Stomach (tissue), 9 donors: ENCODE measurements around the gene COL18A1. TPM values are rescaled to one million over a fixed set of nuclear protein-coding genes. Genes with fewer than 3 reads are reported as not detected.

Experiments used
- DNase-seq, 2 donors: peaks; one replicate each; pipeline versions ENCODE4 v3.0.0 to v3.0.0-alpha.2; 2013 to 2019
- H3K27ac ChIP-seq, 5 donors: fragments of 200-600 bp in 4 of 5; sonication (generic) in 4 of 5; one replicate each; pipeline ENCODE4 v1.5.1; 2013 to 2019; ENCODE audit warnings: mild to moderate bottlenecking in 1 of 5, moderate library complexity in 1 of 5
- H3K27me3 ChIP-seq, 3 donors: fragments of 200-600 bp; sonication (generic); one replicate each; pipeline ENCODE4 v1.5.1; 2017 to 2019; ENCODE audit warnings: mixed run types in 1 of 3
- H3K36me3 ChIP-seq, 4 donors: fragments of 200-600 bp; sonication (generic); 1 replicate in 3 of 4; 2 replicates in 1 of 4; pipeline ENCODE4 v1.5.1; 2016 to 2019
- H3K4me1 ChIP-seq, 4 donors: fragments of 200-600 bp; sonication (generic); one replicate each; pipeline ENCODE4 v1.5.1; 2016 to 2019
- H3K4me3 ChIP-seq, 4 donors: fragments of 200-600 bp; sonication (generic) in 3 of 4; one replicate each; pipeline ENCODE4 v1.5.1; 2016 to 2019; ENCODE audit warnings: mild to moderate bottlenecking in 1 of 4
- H3K9me3 ChIP-seq, 4 donors: fragments of 200-600 bp; sonication (generic); one replicate each; pipeline ENCODE4 v1.5.1; 2016 to 2019
- EP300 ChIP-seq: sonication (generic); formaldehyde crosslinking; IDR thresholded peaks from one replicate; pipeline ENCODE4 v1.6.1; 2017; ENCODE audit warnings: antibody characterized with exemption
- POLR2A ChIP-seq, 4 donors: fragments of 450-650 bp; IDR thresholded peaks; one replicate each; pipeline ENCODE4 v1.6.1; 2016; ENCODE audit warnings: antibody characterized with exemption in 4 of 4, control low read depth in 2 of 4, mild to moderate bottlenecking in 1 of 4, moderate library complexity in 1 of 4
- POLR2AphosphoS5 ChIP-seq, 3 donors: sonication (generic); formaldehyde crosslinking; IDR thresholded peaks; one replicate each; pipeline ENCODE4 v1.6.1; 2016; ENCODE audit warnings: antibody characterized with exemption in 3 of 3
- WGBS, 5 donors: extraction: QIAGEN DNeasy Blood & Tissue Kit in 3 of 5; methylation state at CpG; one replicate each; pipeline versions ENCODE4 v1.1.5 to v1.1.7; 2013 to 2018; 5-methylcytosine and 5-hydroxymethylcytosine counted together
- intact Hi-C: fragments of 100-400 bp; cut with DNase I; formaldehyde crosslinking; loops from one replicate; pipeline ENCODE4 v1.15.1; 2023; ENCODE audit warnings: low total_unique reads
- polyA plus RNA-seq, 3 donors: library from polyadenylated mRNA; stranded (reverse); fragments of 200-250 nt; gene quantifications; one replicate each; pipeline ENCODE4 v1.2.3, GENCODE V29; 2013
- total RNA-seq, 5 donors: library from RNA; depleted of rRNA; stranded (reverse); fragments of >200 nt; gene quantifications; one replicate each; pipeline versions ENCODE4 v1.1.0 to v1.2.3, GENCODE V29; 2014 to 2016
- TF ChIP-seq, protein P1 (sequence below), 7 experiments: fragments of 450-650 bp in 4 of 7; fragments of 200-600 bp in 3 of 7; sonication (generic) in 3 of 7; IDR thresholded peaks; one replicate each; pipeline ENCODE4 v1.5.1; 2016 to 2019; ENCODE audit warnings: antibody characterized with exemption in 7 of 7, control low read depth in 2 of 7, mild to moderate bottlenecking in 1 of 7
- donor health status: healthy with polysubstance abuse.
- donor health status: Bipolar disorder and iron deficiency.
- donor health status: healthy.

Gene COL18A1
- total and polyA plus RNA-seq, 8 donors, result 19.8 to 212 (median 34.6) TPM

DNA sequence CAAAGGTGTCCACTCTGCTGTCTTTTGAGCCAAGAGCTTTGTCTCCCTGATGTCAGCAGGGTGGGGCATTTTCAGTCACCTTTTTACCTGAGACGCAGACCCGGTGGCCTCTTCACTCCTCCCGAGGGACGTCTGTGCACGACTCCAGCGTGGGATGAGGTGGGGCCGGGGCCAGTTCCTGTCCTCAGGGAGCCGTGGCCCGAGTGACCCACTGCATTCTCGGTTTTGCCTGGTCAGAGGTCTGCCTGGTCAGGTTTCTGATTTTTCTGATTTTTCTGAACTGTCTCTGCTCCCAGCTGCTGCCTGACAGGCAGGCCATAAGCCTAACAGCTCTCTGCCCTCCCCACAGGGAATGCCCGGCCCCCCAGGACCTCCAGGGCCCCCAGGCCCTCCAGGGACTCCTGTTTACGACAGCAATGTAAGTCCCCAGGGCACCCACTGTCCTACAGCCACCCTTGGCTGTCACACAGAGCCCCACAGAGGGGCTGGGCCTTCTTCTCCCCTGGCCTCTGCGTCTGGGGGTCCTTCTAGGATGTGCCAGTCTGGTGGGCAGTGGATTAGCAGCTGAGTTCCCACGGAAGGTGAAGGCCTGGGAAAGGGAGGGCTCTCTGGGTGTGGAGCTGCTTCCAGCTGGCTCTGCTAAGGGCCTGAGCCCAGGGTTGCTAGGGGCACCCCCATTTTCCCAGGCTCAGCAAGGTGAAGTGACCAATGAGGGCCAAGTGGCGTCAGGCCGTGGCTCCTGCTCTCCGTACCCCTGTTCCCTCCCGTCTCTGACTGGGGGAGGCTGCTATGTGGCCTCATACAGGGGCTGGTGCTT, 91.4 kb downstream of the COL18A1 start:
- TF ChIP-seq POLR2AphosphoS5 (IDR thresholded peaks at IDR 0.05) (no peak), POLR2A (IDR thresholded peaks at IDR 0.05) (no peak), EP300 (no peak)
- TF ChIP-seq, protein P1, sequence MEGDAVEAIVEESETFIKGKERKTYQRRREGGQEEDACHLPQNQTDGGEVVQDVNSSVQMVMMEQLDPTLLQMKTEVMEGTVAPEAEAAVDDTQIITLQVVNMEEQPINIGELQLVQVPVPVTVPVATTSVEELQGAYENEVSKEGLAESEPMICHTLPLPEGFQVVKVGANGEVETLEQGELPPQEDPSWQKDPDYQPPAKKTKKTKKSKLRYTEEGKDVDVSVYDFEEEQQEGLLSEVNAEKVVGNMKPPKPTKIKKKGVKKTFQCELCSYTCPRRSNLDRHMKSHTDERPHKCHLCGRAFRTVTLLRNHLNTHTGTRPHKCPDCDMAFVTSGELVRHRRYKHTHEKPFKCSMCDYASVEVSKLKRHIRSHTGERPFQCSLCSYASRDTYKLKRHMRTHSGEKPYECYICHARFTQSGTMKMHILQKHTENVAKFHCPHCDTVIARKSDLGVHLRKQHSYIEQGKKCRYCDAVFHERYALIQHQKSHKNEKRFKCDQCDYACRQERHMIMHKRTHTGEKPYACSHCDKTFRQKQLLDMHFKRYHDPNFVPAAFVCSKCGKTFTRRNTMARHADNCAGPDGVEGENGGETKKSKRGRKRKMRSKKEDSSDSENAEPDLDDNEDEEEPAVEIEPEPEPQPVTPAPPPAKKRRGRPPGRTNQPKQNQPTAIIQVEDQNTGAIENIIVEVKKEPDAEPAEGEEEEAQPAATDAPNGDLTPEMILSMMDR (IDR thresholded peaks at IDR 0.05), result no peak
- Histone ChIP-seq H3K9me3 (no peaks in the 10 kb centered on the region), H3K36me3 (peaks cover 13 to 71% (median 60%) of the 10 kb centered on the region in 4 donors), H3K27ac (no peak overlapping the region), H3K4me1 (no peaks in the 10 kb centered on the region), H3K4me3 (no peak overlapping the region), H3K27me3 (no peaks in the 10 kb centered on the region)
- 85 to 90% (median 87%) methylated on average over 16 to 18 of the region's 18 CpGs for WGBS, 5 donors
- no peak for DNase-seq
- intact Hi-C loops, result no loop called here

DNA sequence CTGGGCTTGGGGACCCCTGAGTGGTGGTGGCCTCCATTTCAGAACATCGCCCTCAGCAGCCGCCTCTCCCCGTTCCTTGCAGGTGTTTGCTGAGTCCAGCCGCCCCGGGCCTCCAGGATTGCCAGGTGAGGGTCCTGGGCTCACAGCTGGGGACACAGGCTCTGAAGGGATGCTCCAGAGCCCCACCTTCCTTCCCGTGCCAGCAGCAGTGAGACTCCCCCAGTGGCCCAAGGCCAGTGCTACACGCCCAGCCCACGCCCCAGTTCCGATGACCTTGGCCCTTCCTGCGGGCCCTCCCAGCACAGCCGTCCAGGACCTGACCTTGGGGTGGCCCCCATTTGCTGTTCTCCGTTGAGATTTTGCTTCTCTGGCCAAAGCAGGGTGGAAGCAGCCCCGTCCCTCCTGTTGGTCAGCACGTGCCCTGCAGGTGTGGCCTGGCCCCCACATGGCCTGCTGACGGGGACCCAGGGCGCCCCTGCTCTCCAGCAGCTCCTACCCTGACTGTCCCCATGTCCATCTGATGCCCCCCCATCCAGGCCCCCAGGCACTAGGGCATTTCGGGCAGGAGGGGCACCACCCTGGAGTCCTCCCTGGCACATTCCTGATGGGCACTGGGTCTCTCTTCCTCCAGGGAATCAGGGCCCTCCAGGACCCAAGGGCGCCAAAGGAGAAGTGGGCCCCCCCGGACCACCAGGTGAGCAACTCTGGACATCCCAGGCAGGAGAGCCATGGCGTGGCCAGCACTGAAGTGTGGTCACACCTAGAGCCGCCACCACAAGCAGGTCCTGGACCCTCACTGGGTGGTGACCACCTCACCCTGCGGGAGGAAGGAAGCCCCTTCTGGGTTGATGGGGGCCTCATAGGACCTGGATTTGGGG, 92.2 kb downstream of the COL18A1 start:
- no peak for TF ChIP-seq POLR2A (IDR thresholded peaks at IDR 0.05)
- TF ChIP-seq, protein P1 (IDR thresholded peaks at IDR 0.05), result no peak
- TF ChIP-seq POLR2AphosphoS5 (IDR thresholded peaks at IDR 0.05), result no peak
- TF ChIP-seq EP300, result no peak
- intact Hi-C loops, result no loop called here
- Histone ChIP-seq H3K27ac (no peak overlapping the region), H3K4me1 (no peaks in the 10 kb centered on the region), H3K36me3 (peaks cover 13 to 71% (median 56%) of the 10 kb centered on the region in 4 donors), H3K9me3 (no peaks in the 10 kb centered on the region), H3K4me3 (no peak overlapping the region), H3K27me3 (no peaks in the 10 kb centered on the region)
- no peak for DNase-seq
- 69 to 81% (median 78%) methylated on average over 16 to 22 of the region's 22 CpGs for WGBS, 5 donors

DNA sequence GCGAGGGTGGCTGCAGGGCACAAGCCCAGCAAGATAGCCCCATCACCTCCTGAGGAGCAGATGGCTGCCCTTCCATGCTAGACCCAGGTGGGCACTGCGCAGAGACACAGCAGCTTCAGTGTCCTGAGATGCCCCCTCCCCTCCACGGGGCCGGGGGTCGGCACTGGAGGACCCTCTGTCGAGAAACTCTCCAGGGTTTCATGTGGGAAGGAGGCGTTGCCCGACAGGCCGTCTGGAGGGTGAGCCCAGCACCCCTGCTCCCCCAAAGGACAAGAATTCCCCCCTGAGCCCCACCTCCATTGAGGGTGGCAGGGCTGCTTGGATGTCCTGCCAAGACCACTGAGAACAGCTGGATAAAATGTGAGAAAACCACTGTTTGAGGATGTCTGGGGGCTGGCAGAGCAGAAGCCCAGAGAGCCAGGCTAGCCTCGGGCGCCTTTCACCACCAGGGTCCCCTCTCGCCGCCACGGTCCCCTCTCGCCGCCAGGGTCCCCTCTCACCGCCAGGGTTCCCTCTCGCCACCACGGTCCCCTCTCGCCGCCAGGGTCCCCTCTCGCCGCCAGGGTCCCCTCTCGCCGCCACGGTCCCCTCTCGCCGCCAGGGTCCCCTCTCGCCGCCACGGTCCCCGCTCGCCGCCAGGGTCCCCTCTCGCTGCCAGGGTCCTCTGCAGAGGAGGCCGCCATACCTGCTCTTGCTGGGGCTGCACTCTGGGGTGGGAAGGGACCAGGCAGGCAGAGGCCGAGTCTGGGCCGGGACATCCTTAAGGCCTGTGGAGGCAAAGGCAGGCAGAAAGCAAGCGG, 93.1 kb downstream of the COL18A1 start:
- DNase-seq, result no peak

More for the DNA sequence above, 93.1 kb downstream of the COL18A1 start:
- WGBS, 5 donors, result 90 to 96% (median 91%) methylated on average over 27 to 39 of the region's 39 CpGs
- no peaks in the 10 kb centered on the region for H3K27me3 ChIP-seq
- H3K36me3 ChIP-seq, result peaks cover 13 to 64% (median 56%) of the 10 kb centered on the region in 4 donors
- H3K27ac ChIP-seq, result no peak overlapping the region
- intact Hi-C loops, result no loop called here
- no peak overlapping the region for H3K4me3 ChIP-seq
- no peak for TF ChIP-seq EP300
- no peak for TF ChIP-seq POLR2A (IDR thresholded peaks at IDR 0.05)
- TF ChIP-seq, protein P1 (IDR thresholded peaks at IDR 0.05), result no peak
- no peak for TF ChIP-seq POLR2AphosphoS5 (IDR thresholded peaks at IDR 0.05)
- no peaks in the 10 kb centered on the region for H3K4me1 ChIP-seq
- no peaks in the 10 kb centered on the region for H3K9me3 ChIP-seq
